HCT116 (cell line): ENCODE results near the gene CSTPP1. TPM values are rescaled to one million over a fixed set of nuclear protein-coding genes. Genes with fewer than 3 reads are reported as not detected.

Experiments used
- ATAC-seq: fragments of 200-7000 bp; cut with Tn5 transposase; 2 replicates; pipeline ENCODE4 v1.9.1; 2020; ENCODE audit warnings: mild to moderate bottlenecking, moderate library complexity
- BruUV-seq: library from RNA; stranded (reverse); fragments of 400-500 nt; replicated peaks from 2 replicates; lab custom pipeline; 2021; lab: Mats Ljungman, UMichigan
- CTCF ChIA-PET: fragments of 300-600 bp; sonication (Branson Sonifier 250); formaldehyde crosslinking; loops from one replicate; lab custom pipeline; 2021; ENCODE audit warnings: antibody characterized with exemption; lab: Charles Lee
- POLR2A ChIA-PET: fragments of 300-600, 350-600 bp; sonication (Branson Sonifier 250); formaldehyde crosslinking; loops from one replicate; lab custom pipeline; 2021; ENCODE audit warnings: antibody characterized with exemption; lab: Charles Lee
- RAD21 ChIA-PET, 2 experiments: fragments of 300-600 bp; sonication (Branson Sonifier 250); formaldehyde crosslinking; loops; one replicate each; lab custom pipeline; 2023; ENCODE audit warnings: low total read pairs in 2 of 2; ENCODE audit not compliant: uncharacterized antibody in 2 of 2, unreplicated experiment in 2 of 2, low non-redundant PET in 1 of 2; lab: Charles Lee
- DNase-seq: peaks from one replicate; pipeline ENCODE4 v3.0.0-alpha.2; 2010; ENCODE audit warnings: low read depth, low spot score
- H2AFZ ChIP-seq: fragments of 200-600 bp; shearing (Covaris generic), sonication (generic); 2 replicates; pipeline ENCODE4 v1.6.1; 2017; ENCODE audit warnings: low read depth, mixed run types, mixed read lengths, antibody characterized with exemption, low read length; ENCODE audit not compliant: poor library complexity, severe bottlenecking
- H3K27ac ChIP-seq: 2 replicates; pipeline ENCODE4 v1.5.1; 2012; ENCODE audit warnings: low read depth, low read length
- H3K27me3 ChIP-seq: fragments of 200-600 bp; sonication (generic); 2 replicates; pipeline ENCODE4 v1.6.1; 2016; ENCODE audit warnings: mixed run types, low read length, mixed read lengths; ENCODE audit not compliant: insufficient read depth
- H3K36me3 ChIP-seq, 2 experiments: fragments of 200-500 bp in 1 of 2; fragments of 200-600 bp in 1 of 2; sonication (Bioruptor generic) in 1 of 2; sonication (generic) in 1 of 2; 2 replicates each; pipeline versions ENCODE4 v1.5.1 to v1.6.1; 2014 to 2016; ENCODE audit warnings: low read length in 2 of 2, inconsistent platforms in 1 of 2, mixed read lengths in 1 of 2, mixed run types in 1 of 2; ENCODE audit not compliant: insufficient read depth in 2 of 2, control insufficient read depth in 1 of 2
- H3K4me1 ChIP-seq, 2 experiments: fragments of 200-600 bp in 1 of 2; sonication (generic) in 1 of 2; 2 replicates each; pipeline versions ENCODE4 v1.5.1 to v1.6.1; 2012 to 2017; ENCODE audit warnings: low read length in 2 of 2, inconsistent platforms in 1 of 2, mild to moderate bottlenecking in 1 of 2, mixed read lengths in 1 of 2, mixed run types in 1 of 2, moderate library complexity in 1 of 2; ENCODE audit not compliant: insufficient read depth in 2 of 2, control insufficient read depth in 1 of 2
- H3K4me2 ChIP-seq: fragments of 200-600 bp; sonication (generic); 2 replicates; pipeline ENCODE4 v1.6.1; 2017; ENCODE audit warnings: mixed run types, low read length, mixed read lengths
- H3K4me3 ChIP-seq, 2 experiments: fragments of 200-600 bp in 1 of 2; sonication (generic) in 1 of 2; replicated peaks in 1 of 2; 2 replicates each; pipeline ENCODE4 v1.5.1; 2011 to 2016; ENCODE audit warnings: low read length in 2 of 2, control low read depth in 1 of 2, low read depth in 1 of 2, mild to moderate bottlenecking in 1 of 2, mixed read lengths in 1 of 2, mixed run types in 1 of 2
- H3K79me2 ChIP-seq: fragments of 200-600 bp; sonication (generic); 2 replicates; pipeline ENCODE4 v1.6.1; 2017; ENCODE audit warnings: mild to moderate bottlenecking, mixed run types, low read length, moderate library complexity, mixed read lengths; ENCODE audit not compliant: insufficient read depth
- H3K9ac ChIP-seq: fragments of 200-600 bp; sonication (generic); 2 replicates; pipeline ENCODE4 v1.6.1; 2016; ENCODE audit warnings: low read length, mixed read lengths
- H3K9me2 ChIP-seq: fragments of 200-600 bp; sonication (generic), shearing (Covaris generic); 2 replicates; pipeline ENCODE4 v1.6.1; 2017; ENCODE audit warnings: mixed run types, mild to moderate bottlenecking, moderate library complexity; ENCODE audit not compliant: insufficient read depth
- H3K9me3 ChIP-seq, 2 experiments: fragments of 200-500 bp in 1 of 2; fragments of 200-600 bp in 1 of 2; sonication (Bioruptor generic) in 1 of 2; sonication (generic) in 1 of 2; 2 replicates each; pipeline ENCODE4 v1.6.1; 2014 to 2017; ENCODE audit warnings: low read length in 2 of 2, mixed read lengths in 2 of 2, inconsistent platforms in 1 of 2, low read depth in 1 of 2, mild to moderate bottlenecking in 1 of 2, mixed run types in 1 of 2, moderate library complexity in 1 of 2; ENCODE audit not compliant: control insufficient read depth in 1 of 2, insufficient read depth in 1 of 2
- H4K20me1 ChIP-seq: fragments of 200-600 bp; sonication (generic), shearing (Covaris generic); 2 replicates; pipeline ENCODE4 v1.6.1; 2017; ENCODE audit warnings: mixed run types, mild to moderate bottlenecking, moderate library complexity; ENCODE audit not compliant: insufficient read depth
- ELF1 ChIP-seq: IDR thresholded peaks from 2 replicates; pipeline ENCODE4 v1.6.1; 2012; ENCODE audit warnings: low read depth, borderline replicate concordance
- EZH2 ChIP-seq: fragments of 200-600 bp; sonication (generic); IDR thresholded peaks from 2 replicates; pipeline ENCODE4 v1.6.1; 2017; ENCODE audit warnings: antibody characterized with exemption, mixed run types
- EZH2phosphoT487 ChIP-seq: fragments of 200-600 bp; IDR thresholded peaks from 2 replicates; pipeline ENCODE4 v1.6.1; 2018; ENCODE audit warnings: antibody characterized with exemption, borderline replicate concordance
- FOSL1 ChIP-seq: IDR thresholded peaks from 2 replicates; pipeline ENCODE4 v1.6.1; 2012; ENCODE audit warnings: low read depth
- JUND ChIP-seq: IDR thresholded peaks from 2 replicates; pipeline ENCODE4 v1.6.1; 2012
- POLR2A ChIP-seq: IDR thresholded peaks from 2 replicates; pipeline ENCODE4 v1.7.0; 2011; ENCODE audit warnings: borderline replicate concordance; ENCODE audit not compliant: insufficient read depth, insufficient read length; ENCODE audit errors: extremely low read depth
- RAD21 ChIP-seq: IDR thresholded peaks from 2 replicates; pipeline ENCODE4 v1.6.1; 2012; ENCODE audit warnings: low read depth, mild to moderate bottlenecking
- SIN3A ChIP-seq: IDR thresholded peaks from 2 replicates; pipeline ENCODE4 v1.6.1; 2012; ENCODE audit warnings: low read depth
- SP1 ChIP-seq: IDR thresholded peaks from 2 replicates; pipeline ENCODE4 v1.6.1; 2012; ENCODE audit warnings: low read depth
- SRF ChIP-seq: IDR thresholded peaks from 2 replicates; pipeline ENCODE4 v1.6.1; 2012; ENCODE audit warnings: low read depth
- TCF7L2 ChIP-seq: IDR thresholded peaks from 2 replicates; pipeline ENCODE4 v1.7.0; 2011; ENCODE audit warnings: borderline replicate concordance, inconsistent platforms; ENCODE audit not compliant: insufficient read depth, insufficient read length; ENCODE audit errors: extremely low read depth
- ZFX ChIP-seq: fragments of 450-650 bp; IDR thresholded peaks from 2 replicates; pipeline ENCODE4 v1.6.1; 2017
- ZNF274 ChIP-seq: fragments of 200-500 bp; sonication (Bioruptor generic); IDR thresholded peaks from 2 replicates; pipeline ENCODE4 v1.6.1; 2014; ENCODE audit warnings: mild to moderate bottlenecking, low read depth, low read length, inconsistent platforms
- intact Hi-C: fragments of 100-400 bp; cut with micrococcal nuclease; formaldehyde crosslinking; loops from 2 replicates; pipeline ENCODE4 v1.10.0; 2022
- total RNA-seq: library from RNA; stranded (reverse); gene quantifications from one replicate; pipeline ENCODE4 v1.2.1, GENCODE V29; 2021; ENCODE audit not compliant: unreplicated experiment
- TF ChIP-seq, protein P1 (sequence below): IDR thresholded peaks from 2 replicates; pipeline ENCODE4 v1.6.1; 2012
- TF ChIP-seq, protein P2 (sequence below): IDR thresholded peaks from 2 replicates; pipeline ENCODE4 v1.6.1; 2012; ENCODE audit warnings: low read depth

Gene CSTPP1
- total RNA-seq, 1 experiment from 2014 or later = 24.7 TPM

DNA sequence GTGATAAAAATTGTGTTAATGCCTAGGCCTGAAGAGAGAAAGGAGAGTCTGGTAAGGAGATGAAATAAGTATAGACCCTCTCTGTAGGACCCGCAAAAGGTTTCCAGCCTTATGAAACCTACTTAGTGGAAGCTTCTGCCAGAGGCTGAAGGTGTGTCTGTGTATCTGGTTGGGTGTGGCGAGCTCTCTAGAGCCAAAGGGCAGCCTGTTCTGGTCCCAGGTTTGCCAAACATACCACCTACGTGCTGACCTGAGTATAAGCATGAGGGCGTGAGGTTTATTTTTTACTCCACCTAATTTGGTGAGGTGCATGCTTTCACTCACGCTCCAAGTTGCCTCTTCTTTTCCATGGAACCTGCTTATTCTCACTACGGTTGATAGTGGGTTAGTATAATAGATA lies 5.6 kb downstream of the CSTPP1 start (continued):
- TF ChIP-seq EZH2 = no peak
- no peak for TF ChIP-seq SRF
- no peak for TF ChIP-seq ZNF274
- TF ChIP-seq, all 23 proteins: peak for 0

DNA sequence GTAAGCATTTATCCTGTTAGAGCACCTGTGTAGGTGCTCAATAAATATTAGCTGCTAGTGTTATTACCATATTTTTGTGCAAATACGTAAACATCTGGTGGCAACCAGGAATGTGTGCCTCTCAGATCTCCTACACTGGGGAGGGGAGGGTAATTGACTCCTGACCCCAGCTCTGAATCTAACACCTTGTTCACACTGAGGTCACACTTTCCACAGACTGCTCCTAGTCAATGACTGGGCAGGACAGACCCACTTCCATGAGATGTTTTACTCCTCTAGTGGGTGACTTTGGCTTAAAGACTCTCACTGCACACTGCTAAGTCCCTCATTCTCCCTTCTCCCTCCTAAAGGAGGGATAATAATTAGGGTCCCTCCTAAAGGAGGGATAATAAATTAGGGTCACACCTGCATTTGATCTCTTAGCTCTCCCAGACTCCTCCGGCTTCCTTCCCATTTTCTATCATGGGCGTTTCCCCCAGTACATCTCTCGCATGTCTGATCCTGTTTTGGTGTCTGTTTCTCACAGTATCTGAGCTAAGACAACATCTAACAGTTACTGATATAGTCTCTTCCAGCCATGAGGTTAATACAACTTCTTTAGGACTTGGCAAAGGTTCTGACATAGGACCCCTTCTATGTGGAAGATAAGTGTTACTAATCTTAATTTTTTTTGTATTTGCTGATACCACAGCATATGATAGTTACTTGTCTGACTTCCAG lies 8.0 kb downstream of the CSTPP1 start:
- H4K20me1 ChIP-seq = no peaks in the 10 kb centered on the region
- TF ChIP-seq RAD21 (no peak), SP1 (no peak), SIN3A (no peak), EZH2phosphoT487 (no peak), TCF7L2 (no peak), ZFX (no peak), ELF1 (no peak), JUND (no peak), POLR2A (no peak), FOSL1 (no peak)
- TF ChIP-seq, protein P1, sequence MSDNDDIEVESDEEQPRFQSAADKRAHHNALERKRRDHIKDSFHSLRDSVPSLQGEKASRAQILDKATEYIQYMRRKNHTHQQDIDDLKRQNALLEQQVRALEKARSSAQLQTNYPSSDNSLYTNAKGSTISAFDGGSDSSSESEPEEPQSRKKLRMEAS = no peak
- TF ChIP-seq, protein P2, sequence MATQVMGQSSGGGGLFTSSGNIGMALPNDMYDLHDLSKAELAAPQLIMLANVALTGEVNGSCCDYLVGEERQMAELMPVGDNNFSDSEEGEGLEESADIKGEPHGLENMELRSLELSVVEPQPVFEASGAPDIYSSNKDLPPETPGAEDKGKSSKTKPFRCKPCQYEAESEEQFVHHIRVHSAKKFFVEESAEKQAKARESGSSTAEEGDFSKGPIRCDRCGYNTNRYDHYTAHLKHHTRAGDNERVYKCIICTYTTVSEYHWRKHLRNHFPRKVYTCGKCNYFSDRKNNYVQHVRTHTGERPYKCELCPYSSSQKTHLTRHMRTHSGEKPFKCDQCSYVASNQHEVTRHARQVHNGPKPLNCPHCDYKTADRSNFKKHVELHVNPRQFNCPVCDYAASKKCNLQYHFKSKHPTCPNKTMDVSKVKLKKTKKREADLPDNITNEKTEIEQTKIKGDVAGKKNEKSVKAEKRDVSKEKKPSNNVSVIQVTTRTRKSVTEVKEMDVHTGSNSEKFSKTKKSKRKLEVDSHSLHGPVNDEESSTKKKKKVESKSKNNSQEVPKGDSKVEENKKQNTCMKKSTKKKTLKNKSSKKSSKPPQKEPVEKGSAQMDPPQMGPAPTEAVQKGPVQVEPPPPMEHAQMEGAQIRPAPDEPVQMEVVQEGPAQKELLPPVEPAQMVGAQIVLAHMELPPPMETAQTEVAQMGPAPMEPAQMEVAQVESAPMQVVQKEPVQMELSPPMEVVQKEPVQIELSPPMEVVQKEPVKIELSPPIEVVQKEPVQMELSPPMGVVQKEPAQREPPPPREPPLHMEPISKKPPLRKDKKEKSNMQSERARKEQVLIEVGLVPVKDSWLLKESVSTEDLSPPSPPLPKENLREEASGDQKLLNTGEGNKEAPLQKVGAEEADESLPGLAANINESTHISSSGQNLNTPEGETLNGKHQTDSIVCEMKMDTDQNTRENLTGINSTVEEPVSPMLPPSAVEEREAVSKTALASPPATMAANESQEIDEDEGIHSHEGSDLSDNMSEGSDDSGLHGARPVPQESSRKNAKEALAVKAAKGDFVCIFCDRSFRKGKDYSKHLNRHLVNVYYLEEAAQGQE = no peak
- H3K4me1 ChIP-seq = no peaks in the 10 kb centered on the region
- H3K79me2 ChIP-seq = 0 out of 2 replicates have a peak, but pooled peaks cover 7% of the 10 kb centered on the region
- CTCF ChIA-PET = no interaction called here
- H3K9me3 ChIP-seq = no peaks in the 10 kb centered on the region
- intact Hi-C loops = no loop called here
- BruUV-seq = no TSS peak
- H2AFZ ChIP-seq = no peak overlapping the region
- H3K9me2 ChIP-seq = no peaks in the 10 kb centered on the region
- no peak overlapping the region for H3K27ac ChIP-seq
- no peaks in the 10 kb centered on the region for H3K27me3 ChIP-seq
- H3K36me3 ChIP-seq = no peaks in the 10 kb centered on the region
- H3K4me3 ChIP-seq = no peak overlapping the region
- ATAC-seq = no peak
- no peak overlapping the region for H3K4me2 ChIP-seq
- RAD21 ChIA-PET = no interaction called here
- no peak for DNase-seq
- no peak overlapping the region for H3K9ac ChIP-seq
- POLR2A ChIA-PET = no interaction called here
